ENCODE data around the gene FOXN3.
"Not testable (repeated sequence)": the region's sequence is repeated elsewhere in the genome, so short reads cannot be mapped to it uniquely, and the experiment has no call there.

The FOXN3 gene

DNA sequence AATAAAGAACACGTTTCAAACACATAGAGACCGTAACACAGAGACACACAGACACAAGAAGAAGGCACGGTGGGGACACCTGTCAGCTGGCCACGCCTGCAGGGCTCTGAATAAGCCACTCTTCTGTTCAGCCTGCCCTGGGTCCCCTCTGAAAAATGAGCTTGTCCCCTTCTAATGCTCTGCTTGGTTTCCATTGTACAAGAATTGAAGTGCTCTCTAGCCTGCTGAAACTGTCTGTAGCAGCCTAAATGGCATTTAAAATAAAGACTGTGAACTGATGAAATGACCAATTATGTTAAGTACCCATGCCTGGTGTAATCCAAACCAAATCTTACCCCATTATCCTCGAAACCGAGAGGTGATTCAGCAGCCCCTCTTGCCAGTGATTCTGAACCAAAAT, 139.8 kb downstream of the FOXN3 start:
- no peak for DNase-seq (ENCODE audit: low read depth)

GRCh38 chr14:89276424-89276975, 140.5 kb downstream of the FOXN3 start:
- no peak for DNase-seq (ENCODE audit: low read depth)

DNA sequence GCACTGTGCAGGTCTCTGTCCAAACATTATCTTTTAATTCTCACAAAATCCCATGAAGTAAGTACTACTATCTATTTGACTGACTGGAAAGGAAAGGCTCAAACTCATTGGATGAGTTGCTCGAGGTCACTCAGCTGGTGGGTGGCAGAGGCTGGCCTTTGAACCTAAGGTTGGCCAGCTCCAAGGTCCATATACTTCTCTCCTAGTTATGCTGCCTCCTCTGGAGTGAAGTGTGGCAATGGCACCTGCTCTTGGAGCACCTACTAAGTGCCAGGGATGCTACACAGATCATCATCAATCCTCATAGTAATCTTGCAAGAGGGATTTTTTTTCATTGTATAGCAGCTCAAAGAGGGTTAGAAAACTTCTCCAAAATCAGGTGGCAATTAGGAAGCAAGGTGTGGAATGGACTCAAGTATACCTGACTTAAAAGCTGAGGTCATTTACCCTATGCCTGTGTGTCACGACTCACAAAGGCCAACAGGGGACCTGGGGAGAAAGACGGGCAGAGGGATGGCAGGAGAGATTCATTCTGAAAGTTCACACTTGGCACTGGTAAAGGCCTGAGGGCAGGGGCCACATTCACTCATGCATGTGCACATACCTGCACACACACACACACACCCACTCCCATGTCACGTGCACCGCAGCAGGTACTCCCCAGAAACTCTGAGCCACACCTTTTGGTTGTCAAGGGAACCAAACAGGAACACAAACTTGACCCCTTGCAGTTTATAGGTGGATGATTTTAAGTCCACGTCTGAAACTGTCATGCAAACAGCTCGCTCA, 146.4 kb downstream of the FOXN3 start:
- no peak for DNase-seq (ENCODE audit: low read depth)

DNA sequence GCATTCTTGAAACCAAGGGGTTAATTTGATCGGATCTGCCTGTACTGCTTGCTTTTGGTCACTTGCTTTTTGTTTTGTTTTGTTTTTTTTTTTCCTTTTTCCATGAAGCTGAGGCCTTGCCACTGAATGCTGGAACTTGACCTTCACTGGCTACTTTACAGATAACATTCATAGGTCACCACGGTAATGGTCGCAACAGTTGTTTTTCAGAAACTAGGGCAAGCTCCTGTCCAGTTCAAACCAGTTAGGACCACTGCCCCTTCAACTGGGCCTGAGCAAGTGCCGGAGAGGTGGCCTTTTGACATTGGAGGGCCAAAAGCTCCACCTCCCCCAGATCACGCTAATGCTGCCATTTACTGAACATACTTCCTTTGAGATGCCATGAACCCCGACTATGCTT, 147.6 kb downstream of the FOXN3 start:
- DNase-seq (ENCODE audit: low read depth), result no peak

DNA sequence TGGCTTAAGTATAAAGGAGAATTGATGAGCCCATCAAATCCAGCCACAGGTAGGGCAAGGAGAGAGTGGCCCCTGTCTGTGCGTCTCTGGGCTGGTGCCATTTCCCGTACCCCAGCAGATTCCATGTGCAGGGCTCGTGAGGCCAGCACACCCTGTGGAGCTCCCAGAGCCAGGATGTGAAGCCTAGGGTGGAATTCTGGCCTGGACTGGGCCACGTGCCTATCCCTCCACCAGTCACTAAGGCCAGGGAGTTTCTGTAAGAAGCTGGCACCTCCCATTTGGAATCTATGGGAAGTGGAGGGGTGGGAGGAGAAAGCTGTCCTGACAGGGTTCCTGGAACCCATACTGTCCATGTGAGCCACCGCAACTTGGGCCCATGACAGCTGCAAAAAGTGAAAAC, 148.5 kb downstream of the FOXN3 start:
- no peak for DNase-seq (ENCODE audit: low read depth)

- DNase-seq (ENCODE audit: low read depth), result no peak
These were observed 149.4 kb downstream of the FOXN3 start for GRCh38 chr14:89267656-89268055.

- DNase-seq (ENCODE audit: low read depth), result no peak
These were observed 149.9 kb downstream of the FOXN3 start for GRCh38 chr14:89267163-89267562.

DNA sequence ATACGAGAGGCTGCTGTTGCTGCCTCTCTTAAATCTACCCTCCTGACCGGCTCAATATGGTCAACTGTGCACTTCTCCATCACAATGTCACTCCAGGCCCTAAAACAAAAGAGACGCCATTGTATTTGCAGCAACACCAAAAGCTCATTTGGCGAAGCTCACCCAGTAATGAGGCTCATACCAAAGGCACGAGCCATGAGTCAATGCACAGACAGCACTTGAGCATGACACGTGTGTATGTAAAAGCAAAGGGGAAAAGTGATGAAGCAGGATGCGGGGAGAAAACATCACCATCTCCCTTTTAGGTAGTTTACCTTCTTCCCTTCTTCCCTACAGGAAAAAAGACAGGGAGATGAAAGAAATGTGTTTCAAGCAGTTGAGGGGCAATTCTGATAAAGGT, 150.3 kb downstream of the FOXN3 start:
- no peak for DNase-seq (ENCODE audit: low read depth)

GRCh38 chr14:89265234-89265633, 151.8 kb downstream of the FOXN3 start:
- no peak for DNase-seq (ENCODE audit: low read depth)

DNA sequence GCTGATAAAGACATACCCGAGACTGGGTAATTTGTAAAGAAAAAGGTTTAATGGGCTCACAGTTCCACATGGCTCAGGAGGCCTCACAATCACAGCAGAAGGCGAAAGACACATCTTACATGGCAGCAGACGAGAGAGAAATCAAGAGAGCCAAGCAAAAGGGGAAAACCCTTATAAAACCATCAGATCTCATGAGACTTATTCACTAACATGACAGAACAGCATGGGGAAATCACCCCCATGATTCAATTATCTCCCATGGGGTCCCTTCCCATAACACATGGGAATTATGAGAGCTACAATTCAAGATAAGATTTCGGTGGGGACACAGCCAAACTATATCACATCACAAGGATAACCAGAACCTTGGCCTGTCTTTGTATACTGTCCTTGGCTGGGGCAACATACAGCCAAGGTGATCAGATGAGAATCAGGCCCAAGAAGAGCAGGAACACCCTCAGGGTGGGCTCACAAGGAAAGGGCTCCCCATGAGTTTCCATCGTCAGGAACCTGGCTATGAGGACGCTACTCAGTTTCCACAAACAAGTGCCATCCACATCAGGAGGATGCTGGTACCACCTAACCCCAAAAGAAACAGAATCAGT, 152.7 kb downstream of the FOXN3 start:
- no peak for DNase-seq (ENCODE audit: low read depth)

DNA sequence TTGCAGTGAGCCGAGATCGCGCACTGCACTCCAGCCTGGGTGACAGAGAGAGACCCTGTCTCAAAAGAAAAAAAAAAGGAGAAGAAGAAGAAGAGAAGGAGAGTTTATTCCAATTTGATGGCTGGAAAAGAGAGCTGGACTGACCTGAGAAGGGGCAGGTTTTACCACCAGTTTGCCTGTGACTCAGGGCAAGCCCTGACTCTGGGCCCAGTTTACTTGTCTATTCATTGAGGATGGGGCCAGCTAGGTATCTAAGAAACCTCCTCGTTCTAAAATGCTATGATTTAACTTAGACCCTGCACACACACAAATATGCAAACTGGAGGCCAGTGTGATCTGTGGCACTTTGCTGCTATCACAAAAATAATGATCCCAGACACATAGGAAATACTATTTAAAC, 155.0 kb downstream of the FOXN3 start:
- DNase-seq (ENCODE audit: low read depth), result no peak

DNA sequence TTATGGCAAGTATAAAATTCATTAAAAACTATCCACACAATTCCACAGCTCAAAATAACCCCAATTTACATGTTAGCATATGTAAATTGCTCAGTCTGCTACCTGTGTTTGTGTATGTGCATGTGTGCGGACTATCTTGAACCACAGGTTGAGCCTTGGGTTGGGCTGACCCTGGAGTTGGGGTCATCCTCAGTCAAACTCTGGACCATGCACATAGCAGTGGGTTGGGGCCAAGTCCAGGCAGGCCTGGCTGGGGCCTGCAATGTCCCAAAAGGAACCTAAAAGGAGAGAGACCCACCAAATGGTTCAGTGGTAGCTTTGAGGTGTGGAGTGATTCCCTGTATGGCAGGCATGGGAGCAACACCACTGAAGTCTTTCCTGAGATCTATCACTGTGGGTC, 156.1 kb downstream of the FOXN3 start:
- no peak for DNase-seq (ENCODE audit: low read depth)

DNA sequence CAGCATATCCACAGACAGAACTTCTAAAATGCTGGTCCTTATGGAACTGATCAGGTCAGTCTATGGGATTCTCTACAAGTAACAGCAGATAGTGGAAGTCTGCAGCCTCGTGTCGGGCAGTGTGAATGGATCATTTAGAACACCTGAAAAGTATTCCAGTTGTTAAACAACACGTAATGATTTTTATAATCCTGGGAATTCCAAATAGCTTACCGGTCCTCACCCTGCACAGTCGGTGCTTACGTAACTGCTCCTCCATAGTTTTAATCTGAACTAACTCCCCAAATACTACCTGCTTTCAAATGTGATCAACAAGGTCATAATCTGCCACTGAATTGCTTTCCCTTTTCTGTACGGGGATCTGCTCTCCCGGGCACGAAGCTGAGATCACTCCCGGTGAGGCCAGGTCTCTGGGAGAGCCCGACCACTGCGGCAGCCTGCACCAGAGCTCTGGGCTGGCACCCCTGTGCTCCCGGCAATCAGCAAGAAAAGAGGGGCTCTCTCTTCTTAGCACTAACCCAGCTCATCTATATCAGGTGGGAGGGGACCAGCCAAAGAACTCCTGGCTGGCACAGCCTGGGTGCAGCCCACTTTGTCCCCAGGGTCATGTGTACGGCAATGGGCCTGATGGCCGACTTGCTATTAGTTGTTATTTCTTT, 157.0 kb downstream of the FOXN3 start:
- no peak for DNase-seq (ENCODE audit: low read depth)

GRCh38 chr14:89258728-89259273, 158.2 kb downstream of the FOXN3 start:
- DNase-seq (ENCODE audit: low read depth), result no peak

GRCh38 chr14:89256951-89257350, 160.1 kb downstream of the FOXN3 start:
- DNase-seq (ENCODE audit: low read depth), result no peak

DNA sequence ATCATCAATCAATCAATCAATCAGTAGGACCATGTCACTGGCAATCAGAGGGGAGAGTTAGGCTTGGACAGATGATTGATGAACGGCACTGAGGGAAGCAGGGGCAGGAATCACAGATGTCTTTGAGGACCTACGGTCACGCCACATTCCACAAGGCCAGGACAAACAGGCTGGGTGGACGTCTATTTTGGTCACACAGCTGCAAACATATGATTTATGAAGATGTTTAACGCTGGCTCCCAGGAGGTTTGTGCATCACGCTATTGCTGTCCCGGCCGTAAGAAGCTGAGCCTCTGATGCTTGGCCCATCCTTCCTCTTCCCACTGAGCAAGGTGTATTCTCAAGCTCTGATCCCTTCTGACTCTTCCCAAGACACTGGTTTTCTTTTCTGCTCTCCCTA, 160.8 kb downstream of the FOXN3 start:
- DNase-seq (ENCODE audit: low read depth), result no peak

- no peak for DNase-seq (ENCODE audit: low read depth)
These were observed 161.2 kb downstream of the FOXN3 start for GRCh38 chr14:89255852-89256251.

GRCh38 chr14:89255012-89255411, 162.0 kb downstream of the FOXN3 start:
- DNase-seq (ENCODE audit: low read depth), result no peak

GRCh38 chr14:89254166-89254909, 162.7 kb downstream of the FOXN3 start:
- peak; percentile 3 for DNase-seq (ENCODE audit: low read depth)

DNA sequence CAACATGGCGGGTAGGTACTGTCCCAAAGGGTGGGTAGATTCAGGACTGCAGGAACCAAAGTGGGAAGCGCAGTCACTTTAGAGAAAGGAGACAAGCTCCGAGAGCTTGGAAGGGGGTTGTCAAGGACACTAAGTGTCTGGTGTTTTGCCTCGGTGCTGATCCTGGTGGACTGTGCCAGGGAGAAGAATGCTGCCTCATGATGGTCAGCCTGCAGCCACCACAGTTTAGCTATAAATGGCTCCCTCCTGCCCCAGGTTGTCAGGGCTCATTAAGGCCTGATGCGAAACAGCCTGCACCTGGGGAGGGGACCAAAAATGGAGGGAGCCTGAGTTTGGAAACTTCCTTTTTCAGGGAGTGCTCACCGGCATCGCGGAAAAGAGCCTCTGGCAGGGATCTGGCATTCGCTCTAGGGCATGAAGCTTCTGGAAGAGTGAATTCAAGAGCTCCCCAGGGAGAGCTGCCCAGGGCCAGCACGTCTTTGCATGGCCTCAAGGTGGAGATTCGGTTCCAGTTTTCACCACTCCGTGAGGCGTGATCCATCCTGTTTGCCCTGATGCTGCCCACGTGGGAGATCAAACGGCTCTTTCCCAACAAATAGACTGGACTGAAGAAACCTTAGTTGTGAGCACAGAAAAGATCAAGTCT, 164.0 kb downstream of the FOXN3 start:
- DNase-seq (ENCODE audit: low read depth), result no peak

DNA sequence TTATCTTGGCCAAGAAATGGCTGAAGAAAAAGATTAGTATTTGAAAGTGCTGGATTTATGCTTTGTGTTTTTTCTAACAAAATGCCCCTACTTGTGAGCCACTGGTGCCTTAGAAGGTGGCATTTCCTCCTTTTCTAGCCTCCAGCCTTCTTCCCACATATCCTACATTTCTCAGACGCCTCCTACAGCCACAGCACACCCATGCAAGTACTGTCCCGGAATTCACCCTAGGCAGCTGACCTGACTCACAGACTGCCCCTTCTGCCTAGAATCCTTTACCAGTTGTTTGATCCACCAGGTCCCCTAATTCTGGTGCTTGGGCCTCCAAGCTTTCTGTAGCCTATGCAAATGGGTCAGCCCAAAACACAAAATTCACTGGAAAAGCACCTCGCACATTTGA, 166.0 kb downstream of the FOXN3 start:
- no peak for DNase-seq (ENCODE audit: low read depth)

- not testable (repeated sequence) for DNase-seq (ENCODE audit: low read depth)
These were observed 166.4 kb downstream of the FOXN3 start for GRCh38 chr14:89250655-89250975.

Data from GM04504 (cell line).